Activated naive CD4-positive, alpha-beta T cell treated with anti-CD3 and anti-CD28 coated beads, Interleukin-2, amount 50 U/mL, for 72 hours (primary cell): Measurements from ENCODE around the gene AACS. TPM values are rescaled to one million over a fixed set of nuclear protein-coding genes. Genes with fewer than 3 reads are reported as not detected.
"Not testable (repeated sequence)": the region's sequence is repeated elsewhere in the genome, so short reads cannot be mapped to it uniquely, and the experiment has no call there.

Source experiments
- ATAC-seq, 2 donors: fragments of 150-1000 bp; cut with Tn5 transposase; 2 replicates each; pipeline ENCODE4 v1.10.0; 2021; ENCODE audit warnings: mild to moderate bottlenecking in 2 of 2, moderate library complexity in 2 of 2
- DNase-seq, 2 donors: peaks; one replicate each; pipeline ENCODE4 v3.0.0; 2021 to 2022; ENCODE audit warnings: low spot score in 2 of 2
- H3K27ac Mint-ChIP-seq, 2 donors: one replicate each; pipeline ENCODE4 v1.8.0; 2022; ENCODE audit warnings: mild to moderate bottlenecking in 2 of 2, mixed read lengths in 2 of 2
- H3K36me3 Mint-ChIP-seq, 2 donors: one replicate each; pipeline ENCODE4 v1.8.0; 2022; ENCODE audit warnings: mixed read lengths in 2 of 2
- H3K9me3 Mint-ChIP-seq, 2 donors: one replicate each; pipeline ENCODE4 v1.8.0; 2022; ENCODE audit warnings: mixed read lengths in 2 of 2
- total RNA-seq, 2 donors: library from RNA; stranded (reverse); gene quantifications; one replicate each; pipeline ENCODE4 v1.2.3, GENCODE V29; 2022

AACS gene
- total RNA-seq, 2 donors from 2014 or later, result 24.0 to 36.0 TPM

GRCh38 chr12:125049093-125049458 lies 16.2 kb upstream of the AACS start:
- ATAC-seq (no peak), DNase-seq (no peak)
- Mint-ChIP-seq H3K27ac (peak overlapping the region; percentile 8 to 36), H3K36me3 (no peaks in the 10 kb centered on the region), H3K9me3 (no peaks in the 10 kb centered on the region)

- DNase-seq, result no peak
- ATAC-seq, result no peak
- Mint-ChIP-seq H3K36me3 (no peaks in the 10 kb centered on the region), H3K27ac (no peak overlapping the region), H3K9me3 (no peaks in the 10 kb centered on the region)
These were observed 14.8 kb upstream of the AACS start for GRCh38 chr12:125050446-125050845.

GRCh38 chr12:125050868-125051267 lies 14.4 kb upstream of the AACS start:
- DNase-seq, result no peak
- H3K9me3 Mint-ChIP-seq, result no peaks in the 10 kb centered on the region

GRCh38 chr12:125053821-125054220 lies 11.4 kb upstream of the AACS start:
- Mint-ChIP-seq H3K9me3 (no peaks in the 10 kb centered on the region), H3K27ac (no peak overlapping the region), H3K36me3 (no peaks in the 10 kb centered on the region)
- no peak for DNase-seq
- ATAC-seq, result no peak

More at GRCh38 chr12:125050868-125051267, 14.4 kb upstream of the AACS start:
- H3K27ac Mint-ChIP-seq, result no peak overlapping the region
- no peak for ATAC-seq
- H3K36me3 Mint-ChIP-seq, result no peaks in the 10 kb centered on the region

- no peaks in the 10 kb centered on the region for H3K36me3 Mint-ChIP-seq
- ATAC-seq (no peak), DNase-seq (no peak)
- no peak overlapping the region for H3K27ac Mint-ChIP-seq
- H3K9me3 Mint-ChIP-seq, result no peaks in the 10 kb centered on the region
These were observed 9.6 kb upstream of the AACS start for GRCh38 chr12:125055591-125055990.

GRCh38 chr12:125056306-125056705 lies 8.9 kb upstream of the AACS start:
- Mint-ChIP-seq H3K36me3 (no peaks in the 10 kb centered on the region), H3K9me3 (no peaks in the 10 kb centered on the region), H3K27ac (no peak overlapping the region)
- DNase-seq (no peak), ATAC-seq (no peak)

- ATAC-seq, result no peak
These were observed 7.5 kb upstream of the AACS start for GRCh38 chr12:125057708-125058107.

GRCh38 chr12:125061229-125061628 lies 4.0 kb upstream of the AACS start:
- no peak overlapping the region for H3K27ac Mint-ChIP-seq
- H3K9me3 Mint-ChIP-seq, result peaks cover 0 to 4% of the 10 kb centered on the region in 2 donors
- ATAC-seq (no peak), DNase-seq (no peak)
- peaks cover 0 to 5% of the 10 kb centered on the region in 2 donors for H3K36me3 Mint-ChIP-seq

More at GRCh38 chr12:125057708-125058107, 7.5 kb upstream of the AACS start:
- H3K36me3 Mint-ChIP-seq, result peaks cover 0 to 5% of the 10 kb centered on the region in 2 donors
- peaks cover 0 to 4% of the 10 kb centered on the region in 2 donors for H3K9me3 Mint-ChIP-seq
- no peak overlapping the region for H3K27ac Mint-ChIP-seq
- DNase-seq, result no peak

GRCh38 chr12:125063522-125063921 lies 1.7 kb upstream of the AACS start:
- H3K9me3 Mint-ChIP-seq, DNase-seq, H3K27ac Mint-ChIP-seq, ATAC-seq: not testable (repeated sequence)
- H3K36me3 Mint-ChIP-seq, result peaks cover 4 to 13% of the 10 kb centered on the region in 2 donors

GRCh38 chr12:125064492-125064891 lies 743 bp upstream of the AACS start:
- no peak for DNase-seq
- ATAC-seq, result no peak
- Mint-ChIP-seq H3K27ac (no peak overlapping the region), H3K36me3 (peaks cover 4 to 13% of the 10 kb centered on the region in 2 donors), H3K9me3 (peaks cover 0 to 4% of the 10 kb centered on the region in 2 donors)

GRCh38 chr12:125065919-125066570 lies 810 bp downstream of the AACS start:
- no peak for DNase-seq
- no peak for ATAC-seq
- Mint-ChIP-seq H3K27ac (peak overlapping the region in 1 of 2 donors; percentile 71), H3K36me3 (peaks cover 4 to 13% of the 10 kb centered on the region in 2 donors), H3K9me3 (peaks cover 0 to 4% of the 10 kb centered on the region in 2 donors)

- DNase-seq, result no peak
- Mint-ChIP-seq H3K27ac (no peak overlapping the region), H3K9me3 (no peaks in the 10 kb centered on the region), H3K36me3 (peaks cover 4 to 8% of the 10 kb centered on the region in 2 donors)
- no peak for ATAC-seq
These were observed 3.2 kb downstream of the AACS start for GRCh38 chr12:125068391-125068790.

GRCh38 chr12:125069616-125070015 lies 4.4 kb downstream of the AACS start:
- ATAC-seq, result no peak
- Mint-ChIP-seq H3K27ac (no peak overlapping the region), H3K9me3 (no peaks in the 10 kb centered on the region), H3K36me3 (peaks cover 8% of the 10 kb centered on the region in 2 donors)
- DNase-seq, result no peak

- Mint-ChIP-seq H3K36me3 (peaks cover 8% of the 10 kb centered on the region in 2 donors), H3K9me3 (no peaks in the 10 kb centered on the region), H3K27ac (no peak overlapping the region)
- ATAC-seq (no peak), DNase-seq (no peak)
These were observed 4.9 kb downstream of the AACS start for GRCh38 chr12:125070112-125070511.

- Mint-ChIP-seq H3K9me3 (no peaks in the 10 kb centered on the region), H3K27ac (no peak overlapping the region), H3K36me3 (peaks cover 8 to 9% of the 10 kb centered on the region in 2 donors)
- no peak for DNase-seq
- no peak for ATAC-seq
These were observed 5.6 kb downstream of the AACS start for GRCh38 chr12:125070661-125071390.

- DNase-seq, result no peak
- Mint-ChIP-seq H3K36me3 (peaks cover 8 to 16% of the 10 kb centered on the region in 2 donors), H3K9me3 (no peaks in the 10 kb centered on the region), H3K27ac (no peak overlapping the region)
- no peak for ATAC-seq
These were observed 6.2 kb downstream of the AACS start for GRCh38 chr12:125071456-125071855.

GRCh38 chr12:125072496-125072895 lies 7.3 kb downstream of the AACS start:
- H3K27ac Mint-ChIP-seq, result no peak overlapping the region
- DNase-seq (no peak), ATAC-seq (no peak)
- no peaks in the 10 kb centered on the region for H3K9me3 Mint-ChIP-seq
- peaks cover 0 to 13% of the 10 kb centered on the region in 2 donors for H3K36me3 Mint-ChIP-seq

GRCh38 chr12:125074294-125074693 lies 9.1 kb downstream of the AACS start:
- not testable (repeated sequence) for H3K9me3 Mint-ChIP-seq, H3K27ac Mint-ChIP-seq, DNase-seq, ATAC-seq
- peaks cover 0 to 13% of the 10 kb centered on the region in 2 donors for H3K36me3 Mint-ChIP-seq
